SIG-M5 treated with dmso at 0.1 percent for 504 hours (cell line): ENCODE measurements around the gene TIMM50.
"Not testable (repeated sequence)": the region's sequence is repeated elsewhere in the genome, so short reads cannot be mapped to it uniquely, and the experiment has no call there.

Experiments used
- DNase-seq: peaks from one replicate; lab custom pipeline; 2025; ENCODE audit not compliant: unreplicated experiment; lab: John Stamatoyannopoulos, UW

Gene TIMM50

DNA sequence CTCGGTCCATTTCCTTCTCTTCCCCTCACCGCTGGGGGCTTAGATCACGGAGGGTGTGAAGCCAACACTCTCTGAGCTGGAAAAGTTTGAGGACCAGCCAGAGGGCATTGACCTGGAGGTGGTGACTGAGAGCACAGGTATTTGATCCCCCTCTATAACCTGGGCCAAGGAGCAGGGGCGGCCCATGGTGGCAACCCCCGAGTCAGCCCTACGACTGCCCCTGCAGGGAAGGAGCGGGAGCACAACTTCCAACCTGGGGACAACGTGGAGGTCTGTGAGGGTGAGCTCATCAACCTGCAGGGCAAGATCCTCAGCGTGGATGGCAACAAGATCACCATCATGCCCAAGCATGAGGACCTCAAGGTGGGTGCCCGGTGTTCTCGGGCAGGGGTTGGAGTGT is 11.6 kb upstream of the TIMM50 start:
- no peak for DNase-seq

GRCh38 chr19:39469567-39469966 is 11.1 kb upstream of the TIMM50 start:
- DNase-seq = no peak

- no peak for DNase-seq
These were observed 9.8 kb upstream of the TIMM50 start for GRCh38 chr19:39470724-39471339.

- DNase-seq = no peak
These were observed 8.7 kb upstream of the TIMM50 start for GRCh38 chr19:39471756-39472536.

GRCh38 chr19:39472746-39473442 is 7.7 kb upstream of the TIMM50 start:
- no peak for DNase-seq

- no peak for DNase-seq
These were observed 7.1 kb upstream of the TIMM50 start for GRCh38 chr19:39473443-39473960.

GRCh38 chr19:39474139-39474620 is 6.5 kb upstream of the TIMM50 start:
- DNase-seq = peak; percentile 3

- DNase-seq = no peak
These were observed 4.9 kb upstream of the TIMM50 start for GRCh38 chr19:39475748-39476147.

GRCh38 chr19:39479319-39479801 is 1.3 kb upstream of the TIMM50 start:
- not testable (repeated sequence) for DNase-seq

DNA sequence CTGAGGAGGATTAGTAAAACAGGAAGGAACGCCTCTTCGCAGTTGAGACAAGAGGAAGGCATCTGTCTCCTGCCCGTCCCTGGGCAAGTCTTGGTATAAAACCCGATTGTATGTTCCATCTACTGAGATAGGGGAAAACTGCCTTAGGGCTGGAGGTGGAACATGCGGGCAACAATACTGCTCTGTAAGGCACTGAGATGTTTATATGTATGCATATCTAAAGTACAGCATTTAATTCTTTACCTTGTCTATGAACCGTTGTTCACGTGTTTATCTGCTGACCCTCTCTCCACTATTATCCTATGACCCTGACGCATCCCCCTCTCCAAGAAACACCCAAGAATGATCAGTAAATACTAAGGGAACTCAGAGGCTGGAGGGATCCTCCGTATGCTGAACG is 722 bp upstream of the TIMM50 start:
- DNase-seq = no peak

GRCh38 chr19:39481229-39481545 is 549 bp downstream of the TIMM50 start:
- no peak for DNase-seq

DNA sequence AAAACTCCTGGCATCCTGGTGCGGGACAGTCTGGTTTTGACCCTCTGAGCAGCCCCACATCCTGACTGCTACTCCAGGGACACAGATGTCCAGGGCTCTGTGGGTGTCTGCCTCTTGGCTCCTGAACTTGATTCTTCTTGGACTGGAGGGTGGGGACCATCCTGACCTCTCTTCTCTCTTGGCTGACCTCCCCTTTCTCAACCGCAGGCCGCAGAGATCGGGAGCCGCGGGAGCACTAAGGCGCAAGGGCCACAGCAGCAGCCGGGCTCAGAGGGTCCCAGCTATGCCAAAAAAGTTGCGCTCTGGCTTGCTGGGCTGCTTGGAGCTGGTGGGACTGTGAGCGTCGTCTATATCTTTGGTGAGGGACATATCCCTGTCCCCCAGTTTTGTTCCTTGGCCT is 1.0 kb downstream of the TIMM50 start:
- DNase-seq = no peak

GRCh38 chr19:39483141-39483540 is 2.5 kb downstream of the TIMM50 start:
- DNase-seq = no peak

DNA sequence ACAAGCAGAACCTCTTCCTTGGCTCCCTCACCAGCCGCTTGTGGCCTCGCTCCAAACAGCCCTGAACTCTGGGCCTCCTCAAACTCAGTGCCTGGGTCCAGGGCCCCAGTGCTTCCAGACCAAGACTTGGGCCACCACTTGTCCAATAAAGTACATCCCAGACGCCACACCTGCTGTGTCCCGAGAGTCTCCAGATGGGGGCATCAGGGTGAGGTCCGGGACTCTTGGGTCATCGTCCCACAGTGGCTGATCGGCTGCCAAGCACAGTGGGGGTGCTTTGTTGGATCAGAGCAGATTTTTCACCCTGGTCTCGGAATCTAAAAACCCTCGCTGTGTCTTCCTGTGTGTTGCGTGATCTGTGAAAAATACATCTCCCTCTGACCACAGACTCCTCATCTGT is 9.1 kb downstream of the TIMM50 start:
- no peak for DNase-seq

GRCh38 chr19:39492225-39492624 is 11.6 kb downstream of the TIMM50 start:
- DNase-seq = no peak

- no peak for DNase-seq
These were observed 12.2 kb downstream of the TIMM50 start for GRCh38 chr19:39492788-39493187.

GRCh38 chr19:39494661-39495060 is 14.0 kb downstream of the TIMM50 start:
- DNase-seq = no peak

DNA sequence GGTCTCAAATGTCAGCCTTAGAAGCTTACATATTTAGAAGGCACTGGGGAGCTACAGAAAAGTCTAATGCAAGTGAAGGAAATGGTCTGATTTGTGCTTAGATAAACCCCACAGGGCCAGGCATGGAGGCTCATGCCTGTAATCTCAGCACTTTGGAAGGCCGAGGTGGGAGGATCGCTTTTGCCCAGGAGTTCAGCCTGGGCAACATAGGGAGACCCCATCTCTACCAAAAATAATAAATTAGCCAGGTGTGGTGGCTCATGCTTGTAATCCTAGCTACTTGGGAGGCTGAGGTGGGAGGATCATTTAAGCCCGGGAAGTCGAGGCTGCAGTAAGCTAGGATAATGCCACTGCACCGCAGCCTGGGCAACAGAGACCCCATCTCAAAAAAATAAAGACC is 15.4 kb downstream of the TIMM50 start:
- no peak for DNase-seq

- DNase-seq = no peak
These were observed 17.0 kb downstream of the TIMM50 start for GRCh38 chr19:39497701-39497995.

DNA sequence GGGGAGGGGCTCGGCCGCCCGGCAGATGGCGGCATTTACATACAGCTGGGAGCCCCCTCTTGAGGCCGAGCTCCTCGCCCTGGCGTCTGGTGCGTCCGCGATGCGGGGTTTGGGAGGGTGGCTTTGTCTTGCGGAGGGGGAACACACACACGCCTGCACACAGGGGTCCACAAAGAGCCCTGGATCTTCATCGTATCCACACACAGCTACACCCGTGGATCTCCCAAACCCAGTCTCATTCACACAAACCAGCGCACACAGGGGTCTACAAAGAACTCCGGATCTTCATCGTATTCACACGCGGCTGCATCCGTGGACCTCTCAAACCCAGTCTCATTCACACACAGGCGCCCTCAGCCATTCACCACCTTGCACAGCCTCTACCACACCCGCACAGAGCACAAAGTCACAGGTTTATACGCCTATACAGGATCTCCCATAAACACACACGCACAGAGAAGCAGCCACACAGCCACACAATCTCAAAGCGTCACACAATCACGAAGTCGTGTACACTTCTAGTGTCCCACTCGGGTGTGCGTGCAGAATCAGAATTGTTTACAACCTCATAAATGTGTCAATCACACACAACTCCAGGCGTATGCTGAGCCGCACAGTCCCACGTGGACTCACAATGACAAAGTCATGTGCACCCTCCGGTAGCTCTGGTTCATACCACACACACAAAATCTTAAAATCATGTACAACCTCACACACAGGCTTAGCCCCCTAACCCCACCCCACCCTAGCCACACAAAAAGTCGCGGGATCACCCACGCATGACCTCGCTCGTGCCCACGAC is 17.6 kb downstream of the TIMM50 start:
- DNase-seq = no peak
